ENCODE measurements around the gene TNP1.

The TNP1 gene

GRCh38 chr2:216859944-216860343, at the start of gene TNP1:
Gene TNP1 (minus strand): TSS chr2:216860064. CDS start chr2:216860034, 30 bp downstream.
- Histone ChIP-seq H3K36me3 (ENCODE audit: control insufficient read depth in 1 of 2, insufficient read depth in 2 of 2, low read length in 2 of 2) (no peaks in the 10 kb centered on the region), H3K4me3 (ENCODE audit: low read depth in 1 of 2, low read length in 2 of 2) (no peak within 1 kb of the TSS), H3K27me3 (ENCODE audit: low read depth, low read length) (no peaks in the 10 kb centered on the region), H3K4me1 (ENCODE audit: control insufficient read depth in 1 of 2, insufficient read depth in 2 of 2, low read length in 2 of 2) (peaks cover 0 to 6% of the 10 kb centered on the region in 2 donors), H3K27ac (ENCODE audit: low read length) (no peak within 1 kb of the TSS), H3K9me3 (ENCODE audit: control insufficient read depth in 1 of 2, low read length in 2 of 2) (no peaks in the 10 kb centered on the region)

GRCh38 chr2:216908300-216908699, 48.4 kb upstream of the TNP1 start:
- Histone ChIP-seq H3K27me3 (ENCODE audit: low read depth, low read length) (no peaks in the 10 kb centered on the region), H3K36me3 (ENCODE audit: control insufficient read depth in 1 of 2, insufficient read depth in 2 of 2, low read length in 2 of 2) (no peaks in the 10 kb centered on the region), H3K9me3 (ENCODE audit: control insufficient read depth in 1 of 2, low read length in 2 of 2) (peaks cover 0 to 5% of the 10 kb centered on the region in 2 donors), H3K4me1 (ENCODE audit: control insufficient read depth in 1 of 2, insufficient read depth in 2 of 2, low read length in 2 of 2) (no peaks in the 10 kb centered on the region), H3K27ac (ENCODE audit: low read length) (no peak overlapping the region), H3K4me3 (ENCODE audit: low read depth in 1 of 2, low read length in 2 of 2) (no peak overlapping the region)

- H3K4me3 ChIP-seq (ENCODE audit: low read depth in 1 of 2, low read length in 2 of 2) = no peak overlapping the region
- H3K4me1 ChIP-seq (ENCODE audit: control insufficient read depth in 1 of 2, insufficient read depth in 2 of 2, low read length in 2 of 2) = no peaks in the 10 kb centered on the region
- no peak overlapping the region for H3K27ac ChIP-seq (ENCODE audit: low read length)
- peaks cover 4 to 9% of the 10 kb centered on the region in 2 donors for H3K9me3 ChIP-seq (ENCODE audit: control insufficient read depth in 1 of 2, low read length in 2 of 2)
- no peaks in the 10 kb centered on the region for H3K27me3 ChIP-seq (ENCODE audit: low read depth, low read length)
- H3K36me3 ChIP-seq (ENCODE audit: control insufficient read depth in 1 of 2, insufficient read depth in 2 of 2, low read length in 2 of 2) = no peaks in the 10 kb centered on the region
Observed at GRCh38 chr2:216905649-216906329, 45.9 kb upstream of the TNP1 start.

GRCh38 chr2:216904974-216905373, 45.1 kb upstream of the TNP1 start:
- Histone ChIP-seq H3K4me3 (ENCODE audit: low read depth in 1 of 2, low read length in 2 of 2) (no peak overlapping the region), H3K36me3 (ENCODE audit: control insufficient read depth in 1 of 2, insufficient read depth in 2 of 2, low read length in 2 of 2) (no peaks in the 10 kb centered on the region), H3K4me1 (ENCODE audit: control insufficient read depth in 1 of 2, insufficient read depth in 2 of 2, low read length in 2 of 2) (no peaks in the 10 kb centered on the region), H3K27ac (ENCODE audit: low read length) (no peak overlapping the region), H3K9me3 (ENCODE audit: control insufficient read depth in 1 of 2, low read length in 2 of 2) (peaks cover 4 to 9% of the 10 kb centered on the region in 2 donors), H3K27me3 (ENCODE audit: low read depth, low read length) (no peaks in the 10 kb centered on the region)

GRCh38 chr2:216904554-216904953, 44.7 kb upstream of the TNP1 start:
- Histone ChIP-seq H3K4me3 (ENCODE audit: low read depth in 1 of 2, low read length in 2 of 2) (no peak overlapping the region), H3K9me3 (ENCODE audit: control insufficient read depth in 1 of 2, low read length in 2 of 2) (peaks cover 4 to 9% of the 10 kb centered on the region in 2 donors), H3K4me1 (ENCODE audit: control insufficient read depth in 1 of 2, insufficient read depth in 2 of 2, low read length in 2 of 2) (no peaks in the 10 kb centered on the region), H3K27ac (ENCODE audit: low read length) (no peak overlapping the region), H3K36me3 (ENCODE audit: control insufficient read depth in 1 of 2, insufficient read depth in 2 of 2, low read length in 2 of 2) (no peaks in the 10 kb centered on the region), H3K27me3 (ENCODE audit: low read depth, low read length) (no peaks in the 10 kb centered on the region)

- Histone ChIP-seq H3K27me3 (ENCODE audit: low read depth, low read length) (no peaks in the 10 kb centered on the region), H3K9me3 (ENCODE audit: control insufficient read depth in 1 of 2, low read length in 2 of 2) (peaks cover 4 to 9% of the 10 kb centered on the region in 2 donors), H3K4me1 (ENCODE audit: control insufficient read depth in 1 of 2, insufficient read depth in 2 of 2, low read length in 2 of 2) (no peaks in the 10 kb centered on the region), H3K27ac (ENCODE audit: low read length) (no peak overlapping the region), H3K36me3 (ENCODE audit: control insufficient read depth in 1 of 2, insufficient read depth in 2 of 2, low read length in 2 of 2) (no peaks in the 10 kb centered on the region), H3K4me3 (ENCODE audit: low read depth in 1 of 2, low read length in 2 of 2) (no peak overlapping the region)
Observed at GRCh38 chr2:216903470-216903869, 43.6 kb upstream of the TNP1 start.

- no peaks in the 10 kb centered on the region for H3K36me3 ChIP-seq (ENCODE audit: control insufficient read depth in 1 of 2, insufficient read depth in 2 of 2, low read length in 2 of 2)
Observed at GRCh38 chr2:216901273-216901672, 41.4 kb upstream of the TNP1 start.

GRCh38 chr2:216900406-216900805, 40.5 kb upstream of the TNP1 start:
- Histone ChIP-seq H3K4me1 (ENCODE audit: control insufficient read depth in 1 of 2, insufficient read depth in 2 of 2, low read length in 2 of 2) (no peaks in the 10 kb centered on the region), H3K4me3 (ENCODE audit: low read depth in 1 of 2, low read length in 2 of 2) (no peak overlapping the region), H3K27me3 (ENCODE audit: low read depth, low read length) (no peaks in the 10 kb centered on the region), H3K9me3 (ENCODE audit: control insufficient read depth in 1 of 2, low read length in 2 of 2) (peaks cover 4 to 9% of the 10 kb centered on the region in 2 donors), H3K36me3 (ENCODE audit: control insufficient read depth in 1 of 2, insufficient read depth in 2 of 2, low read length in 2 of 2) (no peaks in the 10 kb centered on the region), H3K27ac (ENCODE audit: low read length) (no peak overlapping the region)

More at GRCh38 chr2:216901273-216901672, 41.4 kb upstream of the TNP1 start:
- Histone ChIP-seq H3K4me1 (ENCODE audit: control insufficient read depth in 1 of 2, insufficient read depth in 2 of 2, low read length in 2 of 2) (no peaks in the 10 kb centered on the region), H3K4me3 (ENCODE audit: low read depth in 1 of 2, low read length in 2 of 2) (no peak overlapping the region), H3K27me3 (ENCODE audit: low read depth, low read length) (no peaks in the 10 kb centered on the region), H3K27ac (ENCODE audit: low read length) (no peak overlapping the region), H3K9me3 (ENCODE audit: control insufficient read depth in 1 of 2, low read length in 2 of 2) (peaks cover 4 to 9% of the 10 kb centered on the region in 2 donors)

- Histone ChIP-seq H3K4me3 (ENCODE audit: low read depth in 1 of 2, low read length in 2 of 2) (no peak overlapping the region), H3K27me3 (ENCODE audit: low read depth, low read length) (no peaks in the 10 kb centered on the region), H3K36me3 (ENCODE audit: control insufficient read depth in 1 of 2, insufficient read depth in 2 of 2, low read length in 2 of 2) (no peaks in the 10 kb centered on the region), H3K9me3 (ENCODE audit: control insufficient read depth in 1 of 2, low read length in 2 of 2) (peaks cover 3 to 4% of the 10 kb centered on the region in 2 donors), H3K4me1 (ENCODE audit: control insufficient read depth in 1 of 2, insufficient read depth in 2 of 2, low read length in 2 of 2) (no peaks in the 10 kb centered on the region), H3K27ac (ENCODE audit: low read length) (no peak overlapping the region)
Observed at GRCh38 chr2:216897561-216898203, 37.8 kb upstream of the TNP1 start.

GRCh38 chr2:216890138-216890537, 30.3 kb upstream of the TNP1 start:
- Histone ChIP-seq H3K27me3 (ENCODE audit: low read depth, low read length) (no peaks in the 10 kb centered on the region), H3K36me3 (ENCODE audit: control insufficient read depth in 1 of 2, insufficient read depth in 2 of 2, low read length in 2 of 2) (no peaks in the 10 kb centered on the region), H3K4me3 (ENCODE audit: low read depth in 1 of 2, low read length in 2 of 2) (no peak overlapping the region), H3K27ac (ENCODE audit: low read length) (no peak overlapping the region), H3K4me1 (ENCODE audit: control insufficient read depth in 1 of 2, insufficient read depth in 2 of 2, low read length in 2 of 2) (no peaks in the 10 kb centered on the region), H3K9me3 (ENCODE audit: control insufficient read depth in 1 of 2, low read length in 2 of 2) (no peaks in the 10 kb centered on the region)

GRCh38 chr2:216888887-216889622, 29.2 kb upstream of the TNP1 start:
- no peaks in the 10 kb centered on the region for H3K9me3 ChIP-seq (ENCODE audit: control insufficient read depth in 1 of 2, low read length in 2 of 2)
- no peak overlapping the region for H3K4me3 ChIP-seq (ENCODE audit: low read depth in 1 of 2, low read length in 2 of 2)
- H3K27ac ChIP-seq (ENCODE audit: low read length) = no peak overlapping the region
- no peaks in the 10 kb centered on the region for H3K4me1 ChIP-seq (ENCODE audit: control insufficient read depth in 1 of 2, insufficient read depth in 2 of 2, low read length in 2 of 2)
- H3K27me3 ChIP-seq (ENCODE audit: low read depth, low read length) = no peaks in the 10 kb centered on the region
- H3K36me3 ChIP-seq (ENCODE audit: control insufficient read depth in 1 of 2, insufficient read depth in 2 of 2, low read length in 2 of 2) = no peaks in the 10 kb centered on the region
